GM23338 (cell line): Measurements from ENCODE around the gene PARD3. TPM values are rescaled to one million over a fixed set of nuclear protein-coding genes. Genes with fewer than 3 reads are reported as not detected.

Experiments used
- ATAC-seq: fragments of 200-7000 bp; cut with Tn5 transposase; 3 replicates; pipeline ENCODE4 v1.9.1; 2020
- DNase-seq: peaks from one replicate; pipeline ENCODE4 v3.0.0-alpha.2; 2015; ENCODE audit warnings: low spot score
- H2AFZ ChIP-seq: fragments of 200-600 bp; sonication (generic); 2 replicates; pipeline ENCODE4 v1.8.0; 2016; ENCODE audit warnings: antibody characterized with exemption, mild to moderate bottlenecking, moderate library complexity
- H3F3A ChIP-seq: fragments of 200-600 bp; sonication (generic); replicated peaks from 2 replicates; pipeline ENCODE4 v1.8.0; 2017; ENCODE audit warnings: antibody characterized with exemption, mixed run types, low read depth
- H3K27ac ChIP-seq: fragments of 200-600 bp; sonication (generic); 2 replicates; pipeline ENCODE4 v1.6.1; 2016; ENCODE audit warnings: low read depth
- H3K27me3 ChIP-seq: fragments of 200-600 bp; sonication (generic); 2 replicates; pipeline ENCODE4 v1.8.0; 2016; ENCODE audit warnings: mild to moderate bottlenecking, mixed run types, moderate library complexity; ENCODE audit not compliant: insufficient read depth
- H3K36me3 ChIP-seq: fragments of 200-600 bp; sonication (generic); 2 replicates; pipeline ENCODE4 v1.8.0; 2016; ENCODE audit warnings: mild to moderate bottlenecking; ENCODE audit not compliant: insufficient read depth
- H3K4me1 ChIP-seq: fragments of 200-600 bp; sonication (generic); 2 replicates; pipeline ENCODE4 v1.8.0; 2016; ENCODE audit warnings: mild to moderate bottlenecking, moderate library complexity; ENCODE audit not compliant: insufficient read depth
- H3K4me2 ChIP-seq: fragments of 200-600 bp; sonication (generic); 2 replicates; pipeline ENCODE4 v1.7.1; 2017; ENCODE audit warnings: mixed run types
- H3K4me3 ChIP-seq: fragments of 200-600 bp; sonication (generic); 2 replicates; pipeline ENCODE4 v1.6.1; 2016; ENCODE audit warnings: mixed run types
- H3K79me2 ChIP-seq: fragments of 200-600 bp; sonication (generic); replicated peaks from 2 replicates; pipeline ENCODE4 v1.8.0; 2017; ENCODE audit warnings: mild to moderate bottlenecking; ENCODE audit not compliant: insufficient read depth
- H3K9me2 ChIP-seq: fragments of 200-600 bp; sonication (generic); 2 replicates; pipeline ENCODE4 v1.8.0; 2017; ENCODE audit not compliant: insufficient read depth
- H4K20me1 ChIP-seq: fragments of 200-600 bp; sonication (generic); replicated peaks from 2 replicates; pipeline ENCODE4 v1.8.0; 2017; ENCODE audit warnings: mild to moderate bottlenecking; ENCODE audit not compliant: insufficient read depth
- H3K27ac Mint-ChIP-seq: 2 replicates; pipeline ENCODE4 v1.8.0; 2020; ENCODE audit warnings: inconsistent platforms, mild to moderate bottlenecking, moderate library complexity, mixed read lengths
- H3K27me3 Mint-ChIP-seq: 3 replicates; pipeline ENCODE4 v1.8.0; 2022; ENCODE audit warnings: low read depth, mild to moderate bottlenecking, moderate library complexity, mixed read lengths, inconsistent platforms; ENCODE audit not compliant: insufficient read depth, poor library complexity
- H3K36me3 Mint-ChIP-seq: 3 replicates; pipeline ENCODE4 v1.8.0; 2021; ENCODE audit warnings: low read depth, mild to moderate bottlenecking, inconsistent platforms, moderate library complexity, mixed read lengths
- H3K4me1 Mint-ChIP-seq: 3 replicates; pipeline ENCODE4 v1.8.0; 2020; ENCODE audit warnings: mild to moderate bottlenecking, inconsistent platforms, mixed read lengths
- H3K4me3 Mint-ChIP-seq: 3 replicates; pipeline ENCODE4 v1.8.0; 2021; ENCODE audit warnings: moderate library complexity, mild to moderate bottlenecking, inconsistent platforms, mixed read lengths
- H3K9me3 Mint-ChIP-seq: 3 replicates; pipeline ENCODE4 v1.8.0; 2020; ENCODE audit warnings: moderate library complexity, mild to moderate bottlenecking, inconsistent platforms, mixed read lengths
- CREB1 ChIP-seq: fragments of 250-450 bp; sonication (Bioruptor Pico); IDR thresholded peaks from 2 replicates; pipeline ENCODE4 v1.5.0; 2020; ENCODE audit warnings: low read depth, mild to moderate bottlenecking, moderate library complexity
- CTCF ChIP-seq, 2 experiments: fragments of 200-600 bp in 1 of 2; sonication (generic) in 1 of 2; conservative IDR thresholded peaks; 2 replicates each; pipeline versions ENCODE4 v1.5.1 to v1.6.1; 2016 to 2017; ENCODE audit warnings: antibody characterized with exemption in 2 of 2, low read depth in 2 of 2, mild to moderate bottlenecking in 2 of 2, moderate library complexity in 1 of 2
- ETS1 ChIP-seq: IDR thresholded peaks from 2 replicates; pipeline ENCODE4 v1.6.1; 2016; ENCODE audit warnings: antibody characterized with exemption
- EZH2 ChIP-seq: fragments of 200-600 bp; sonication (generic); IDR thresholded peaks from one replicate; pipeline ENCODE4 v1.8.0; 2017; ENCODE audit warnings: antibody characterized with exemption, mild to moderate bottlenecking, low read depth; ENCODE audit not compliant: unreplicated experiment
- EZH2phosphoT487 ChIP-seq: fragments of 200-600 bp; sonication (generic); IDR thresholded peaks from one replicate; pipeline ENCODE4 v1.8.1; 2018; ENCODE audit warnings: antibody characterized with exemption; ENCODE audit not compliant: unreplicated experiment
- JUNB ChIP-seq: IDR thresholded peaks from one replicate; pipeline ENCODE4 v1.6.1; 2016; ENCODE audit warnings: antibody characterized with exemption; ENCODE audit not compliant: unreplicated experiment
- NANOG ChIP-seq: IDR thresholded peaks from 2 replicates; pipeline ENCODE4 v1.6.1; 2016; ENCODE audit warnings: antibody characterized with exemption, borderline replicate concordance
- POLR2AphosphoS5 ChIP-seq: IDR thresholded peaks from 2 replicates; pipeline ENCODE4 v1.6.1; 2016; ENCODE audit warnings: antibody characterized with exemption, low read depth
- REST ChIP-seq: IDR thresholded peaks from one replicate; pipeline ENCODE4 v1.6.1; 2018; ENCODE audit warnings: antibody characterized with exemption; ENCODE audit not compliant: unreplicated experiment
- STAT1 ChIP-seq: IDR thresholded peaks from one replicate; pipeline ENCODE4 v1.6.1; 2016; ENCODE audit warnings: antibody characterized with exemption; ENCODE audit not compliant: unreplicated experiment
- ZNF114 ChIP-seq: fragments of 250-450 bp; sonication (Bioruptor Pico); IDR thresholded peaks from 2 replicates; pipeline ENCODE4 v1.5.0; 2020; ENCODE audit warnings: mild to moderate bottlenecking, moderate library complexity
- ZNF331 ChIP-seq: fragments of 250-450 bp; sonication (Bioruptor Pico); IDR thresholded peaks from 2 replicates; pipeline ENCODE4 v1.5.0; 2020; ENCODE audit warnings: low read depth, mild to moderate bottlenecking, moderate library complexity
- polyA plus RNA-seq: library from polyadenylated mRNA; unstranded; fragments of >200 nt; fragmentation: Nextera tagmentation; extraction: Ambion mirVana; gene quantifications from 2 replicates; pipeline ENCODE4 v1.2.1, GENCODE V29; 2016
- total RNA-seq: library from RNA; depleted of rRNA; stranded (reverse); fragments of >200 nt; shearing (Covaris generic); gene quantifications from 2 replicates; pipeline ENCODE4 v1.2.3, GENCODE V29; 2014
- TF ChIP-seq, protein P1 (sequence below): fragments of 250-450 bp; sonication (Bioruptor Pico); IDR thresholded peaks from 2 replicates; pipeline ENCODE4 v1.5.0; 2020; ENCODE audit warnings: mild to moderate bottlenecking, moderate library complexity

Gene PARD3
- total and polyA plus RNA-seq, 2 experiments from 2014 or later = 30.2 to 51.4 TPM

- no peak overlapping the region for H2AFZ ChIP-seq
Observed at GRCh38 chr10:34464591-34464990, 350.5 kb downstream of the PARD3 start.

More at GRCh38 chr10:34464591-34464990, 350.5 kb downstream of the PARD3 start:
- ATAC-seq (no peak), DNase-seq (no peak)
- H3K4me1 ChIP-seq = no peaks in the 10 kb centered on the region
- H3K4me3 ChIP-seq = no peak overlapping the region
- no peaks in the 10 kb centered on the region for H3K9me2 ChIP-seq
- H3F3A ChIP-seq = no peaks in the 10 kb centered on the region
- H3K9me3 Mint-ChIP-seq = no peaks in the 10 kb centered on the region
- no peaks in the 10 kb centered on the region for H3K27me3 ChIP-seq
- peaks cover 2% of the 10 kb centered on the region for H3K27me3 Mint-ChIP-seq
- H4K20me1 ChIP-seq = no peaks in the 10 kb centered on the region
- no peak overlapping the region for H3K27ac Mint-ChIP-seq
- H3K27ac ChIP-seq = no peak overlapping the region
- no peak overlapping the region for H3K4me3 Mint-ChIP-seq
- no peaks in the 10 kb centered on the region for H3K36me3 Mint-ChIP-seq
- no peaks in the 10 kb centered on the region for H3K36me3 ChIP-seq
- no peaks in the 10 kb centered on the region; the same call in 2 of the 3 replicates for H3K4me1 Mint-ChIP-seq
- H3K4me2 ChIP-seq = no peak overlapping the region
- peaks cover 4% of the 10 kb centered on the region; the same call in 1 of the 2 replicates for H3K79me2 ChIP-seq
- TF ChIP-seq, protein P1, sequence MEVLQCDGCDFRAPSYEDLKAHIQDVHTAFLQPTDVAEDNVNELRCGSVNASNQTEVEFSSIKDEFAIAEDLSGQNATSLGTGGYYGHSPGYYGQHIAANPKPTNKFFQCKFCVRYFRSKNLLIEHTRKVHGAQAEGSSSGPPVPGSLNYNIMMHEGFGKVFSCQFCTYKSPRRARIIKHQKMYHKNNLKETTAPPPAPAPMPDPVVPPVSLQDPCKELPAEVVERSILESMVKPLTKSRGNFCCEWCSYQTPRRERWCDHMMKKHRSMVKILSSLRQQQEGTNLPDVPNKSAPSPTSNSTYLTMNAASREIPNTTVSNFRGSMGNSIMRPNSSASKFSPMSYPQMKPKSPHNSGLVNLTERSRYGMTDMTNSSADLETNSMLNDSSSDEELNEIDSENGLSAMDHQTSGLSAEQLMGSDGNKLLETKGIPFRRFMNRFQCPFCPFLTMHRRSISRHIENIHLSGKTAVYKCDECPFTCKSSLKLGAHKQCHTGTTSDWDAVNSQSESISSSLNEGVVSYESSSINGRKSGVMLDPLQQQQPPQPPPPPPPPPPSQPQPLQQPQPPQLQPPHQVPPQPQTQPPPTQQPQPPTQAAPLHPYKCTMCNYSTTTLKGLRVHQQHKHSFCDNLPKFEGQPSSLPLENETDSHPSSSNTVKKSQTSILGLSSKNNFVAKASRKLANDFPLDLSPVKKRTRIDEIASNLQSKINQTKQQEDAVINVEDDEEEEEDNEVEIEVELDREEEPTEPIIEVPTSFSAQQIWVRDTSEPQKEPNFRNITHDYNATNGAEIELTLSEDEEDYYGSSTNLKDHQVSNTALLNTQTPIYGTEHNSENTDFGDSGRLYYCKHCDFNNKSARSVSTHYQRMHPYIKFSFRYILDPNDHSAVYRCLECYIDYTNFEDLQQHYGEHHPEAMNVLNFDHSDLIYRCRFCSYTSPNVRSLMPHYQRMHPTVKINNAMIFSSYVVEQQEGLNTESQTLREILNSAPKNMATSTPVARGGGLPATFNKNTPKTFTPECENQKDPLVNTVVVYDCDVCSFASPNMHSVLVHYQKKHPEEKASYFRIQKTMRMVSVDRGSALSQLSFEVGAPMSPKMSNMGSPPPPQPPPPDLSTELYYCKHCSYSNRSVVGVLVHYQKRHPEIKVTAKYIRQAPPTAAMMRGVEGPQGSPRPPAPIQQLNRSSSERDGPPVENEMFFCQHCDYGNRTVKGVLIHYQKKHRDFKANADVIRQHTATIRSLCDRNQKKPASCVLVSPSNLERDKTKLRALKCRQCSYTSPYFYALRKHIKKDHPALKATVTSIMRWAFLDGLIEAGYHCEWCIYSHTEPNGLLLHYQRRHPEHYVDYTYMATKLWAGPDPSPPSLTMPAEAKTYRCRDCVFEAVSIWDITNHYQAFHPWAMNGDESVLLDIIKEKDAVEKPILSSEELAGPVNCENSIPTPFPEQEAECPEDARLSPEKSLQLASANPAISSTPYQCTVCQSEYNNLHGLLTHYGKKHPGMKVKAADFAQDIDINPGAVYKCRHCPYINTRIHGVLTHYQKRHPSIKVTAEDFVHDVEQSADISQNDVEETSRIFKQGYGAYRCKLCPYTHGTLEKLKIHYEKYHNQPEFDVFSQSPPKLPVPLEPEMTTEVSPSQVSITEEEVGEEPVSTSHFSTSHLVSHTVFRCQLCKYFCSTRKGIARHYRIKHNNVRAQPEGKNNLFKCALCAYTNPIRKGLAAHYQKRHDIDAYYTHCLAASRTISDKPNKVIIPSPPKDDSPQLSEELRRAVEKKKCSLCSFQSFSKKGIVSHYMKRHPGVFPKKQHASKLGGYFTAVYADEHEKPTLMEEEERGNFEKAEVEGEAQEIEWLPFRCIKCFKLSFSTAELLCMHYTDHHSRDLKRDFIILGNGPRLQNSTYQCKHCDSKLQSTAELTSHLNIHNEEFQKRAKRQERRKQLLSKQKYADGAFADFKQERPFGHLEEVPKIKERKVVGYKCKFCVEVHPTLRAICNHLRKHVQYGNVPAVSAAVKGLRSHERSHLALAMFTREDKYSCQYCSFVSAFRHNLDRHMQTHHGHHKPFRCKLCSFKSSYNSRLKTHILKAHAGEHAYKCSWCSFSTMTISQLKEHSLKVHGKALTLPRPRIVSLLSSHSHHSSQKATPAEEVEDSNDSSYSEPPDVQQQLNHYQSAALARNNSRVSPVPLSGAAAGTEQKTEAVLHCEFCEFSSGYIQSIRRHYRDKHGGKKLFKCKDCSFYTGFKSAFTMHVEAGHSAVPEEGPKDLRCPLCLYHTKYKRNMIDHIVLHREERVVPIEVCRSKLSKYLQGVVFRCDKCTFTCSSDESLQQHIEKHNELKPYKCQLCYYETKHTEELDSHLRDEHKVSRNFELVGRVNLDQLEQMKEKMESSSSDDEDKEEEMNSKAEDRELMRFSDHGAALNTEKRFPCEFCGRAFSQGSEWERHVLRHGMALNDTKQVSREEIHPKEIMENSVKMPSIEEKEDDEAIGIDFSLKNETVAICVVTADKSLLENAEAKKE (CRISPR knock-in tag) = no peak
- TF ChIP-seq REST (no peak), EZH2phosphoT487 (no peak), ZNF114 (CRISPR knock-in tag) (no peak), STAT1 (no peak), EZH2 (no peak), JUNB (no peak), ETS1 (no peak), NANOG (no peak), CTCF (conservative IDR thresholded peaks at IDR 0.05; ENCODE audit: low read depth in 2 of 2) (no peak), ZNF331 (CRISPR knock-in tag) (no peak), POLR2AphosphoS5 (no peak), CREB1 (CRISPR knock-in tag) (no peak)
